Loucy (cell line): ENCODE measurements around the gene ASMTL.

ENCODE experiments used
- CTCF ChIP-seq: fragments of 200-600 bp; sonication (generic); conservative IDR thresholded peaks from 2 replicates; pipeline ENCODE4 v1.5.1; 2014; ENCODE audit warnings: mild to moderate bottlenecking, antibody characterized with exemption, low read length
- EZH2phosphoT487 ChIP-seq: fragments of 200-600 bp; IDR thresholded peaks from 2 replicates; pipeline ENCODE4 v1.6.1; 2018; ENCODE audit warnings: antibody characterized with exemption, mild to moderate bottlenecking, moderate library complexity, borderline replicate concordance

- no peak for TF ChIP-seq CTCF
- no peak for TF ChIP-seq EZH2phosphoT487
Measured at GRCh38 chrX:1430451-1430850, 22.3 kb downstream of the ASMTL start.
